PC-3 (cell line): ENCODE measurements around the gene UGT1A5.

Source experiments
- EZH2 ChIP-seq: fragments of 300-600 bp; sonication (generic); IDR thresholded peaks from one replicate; pipeline ENCODE4 v1.6.1; 2017; ENCODE audit warnings: antibody characterized with exemption, mild to moderate bottlenecking, low read length; ENCODE audit not compliant: unreplicated experiment
- EZH2phosphoT487 ChIP-seq: fragments of 300-600 bp; sonication (generic); IDR thresholded peaks from 2 replicates; pipeline ENCODE4 v1.6.1; 2018; ENCODE audit warnings: mild to moderate bottlenecking, antibody characterized with exemption, low read length, borderline replicate concordance
- TF ChIP-seq, protein P1 (sequence below): fragments of 300-600 bp; sonication (generic); conservative IDR thresholded peaks from 2 replicates; pipeline ENCODE4 v1.5.1; 2017; ENCODE audit warnings: antibody characterized with exemption, low read depth, mild to moderate bottlenecking, low read length

- TF ChIP-seq, protein P1, sequence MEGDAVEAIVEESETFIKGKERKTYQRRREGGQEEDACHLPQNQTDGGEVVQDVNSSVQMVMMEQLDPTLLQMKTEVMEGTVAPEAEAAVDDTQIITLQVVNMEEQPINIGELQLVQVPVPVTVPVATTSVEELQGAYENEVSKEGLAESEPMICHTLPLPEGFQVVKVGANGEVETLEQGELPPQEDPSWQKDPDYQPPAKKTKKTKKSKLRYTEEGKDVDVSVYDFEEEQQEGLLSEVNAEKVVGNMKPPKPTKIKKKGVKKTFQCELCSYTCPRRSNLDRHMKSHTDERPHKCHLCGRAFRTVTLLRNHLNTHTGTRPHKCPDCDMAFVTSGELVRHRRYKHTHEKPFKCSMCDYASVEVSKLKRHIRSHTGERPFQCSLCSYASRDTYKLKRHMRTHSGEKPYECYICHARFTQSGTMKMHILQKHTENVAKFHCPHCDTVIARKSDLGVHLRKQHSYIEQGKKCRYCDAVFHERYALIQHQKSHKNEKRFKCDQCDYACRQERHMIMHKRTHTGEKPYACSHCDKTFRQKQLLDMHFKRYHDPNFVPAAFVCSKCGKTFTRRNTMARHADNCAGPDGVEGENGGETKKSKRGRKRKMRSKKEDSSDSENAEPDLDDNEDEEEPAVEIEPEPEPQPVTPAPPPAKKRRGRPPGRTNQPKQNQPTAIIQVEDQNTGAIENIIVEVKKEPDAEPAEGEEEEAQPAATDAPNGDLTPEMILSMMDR, result no peak
- TF ChIP-seq EZH2phosphoT487 (no peak), EZH2 (no peak)
Observed at GRCh38 chr2:233822101-233822771, 109.5 kb downstream of the UGT1A5 start.
